Muscle layer of colon (tissue), 2 donors: ENCODE measurements around the gene INHBC.

ENCODE experiments used
- H3K27ac ChIP-seq: one replicate; pipeline ENCODE4 v1.7.0; 2013; ENCODE audit warnings: low read depth, mild to moderate bottlenecking, low read length, moderate library complexity
- H3K27me3 ChIP-seq, 2 donors: one replicate each; pipeline ENCODE4 v1.7.0; 2013; ENCODE audit warnings: low read length in 2 of 2, mild to moderate bottlenecking in 2 of 2; ENCODE audit not compliant: insufficient read depth in 2 of 2, control insufficient read depth in 1 of 2
- H3K36me3 ChIP-seq: one replicate; pipeline ENCODE4 v1.7.0; 2013; ENCODE audit warnings: mild to moderate bottlenecking, low read length; ENCODE audit not compliant: insufficient read depth
- H3K4me1 ChIP-seq: one replicate; pipeline ENCODE4 v1.7.0; 2013; ENCODE audit warnings: mild to moderate bottlenecking, low read length; ENCODE audit not compliant: insufficient read depth
- H3K4me3 ChIP-seq, 2 donors: one replicate each; pipeline ENCODE4 v1.7.0; 2013; ENCODE audit warnings: low read length in 2 of 2, low read depth in 1 of 2, mild to moderate bottlenecking in 1 of 2, moderate library complexity in 1 of 2
- H3K9ac ChIP-seq: one replicate; pipeline ENCODE4 v1.7.0; 2013; ENCODE audit warnings: low read length
- H3K9me3 ChIP-seq: one replicate; pipeline ENCODE4 v1.7.0; 2013; ENCODE audit warnings: mild to moderate bottlenecking, low read length
- donor health status: abdominal sarcoma.
- donor health status: Adenocarcinoma of cecum.

The INHBC gene

GRCh38 chr12:57462912-57463253 is 28.3 kb downstream of the INHBC start:
- Histone ChIP-seq H3K4me3 (peak overlapping the region; percentile 74 to 76), H3K9ac (peak overlapping the region; percentile 67), H3K27me3 (peaks cover 0 to 15% of the 10 kb centered on the region in 2 donors), H3K9me3 (no peaks in the 10 kb centered on the region), H3K27ac (peak overlapping the region; percentile 79), H3K36me3 (no peaks in the 10 kb centered on the region), H3K4me1 (peaks cover 22% of the 10 kb centered on the region)

GRCh38 chr12:57464569-57464968 is 30.0 kb downstream of the INHBC start:
- Histone ChIP-seq H3K36me3 (no peaks in the 10 kb centered on the region), H3K27me3 (peaks cover 0 to 15% of the 10 kb centered on the region in 2 donors), H3K9me3 (no peaks in the 10 kb centered on the region), H3K9ac (no peak overlapping the region), H3K27ac (no peak overlapping the region), H3K4me1 (peaks cover 18% of the 10 kb centered on the region), H3K4me3 (no peak overlapping the region)

- peaks cover 0 to 13% of the 10 kb centered on the region in 2 donors for H3K27me3 ChIP-seq
- H3K27ac ChIP-seq: no peak overlapping the region
- no peak overlapping the region for H3K4me3 ChIP-seq
- no peaks in the 10 kb centered on the region for H3K36me3 ChIP-seq
- no peak overlapping the region for H3K9ac ChIP-seq
- no peaks in the 10 kb centered on the region for H3K9me3 ChIP-seq
- H3K4me1 ChIP-seq: peaks cover 17% of the 10 kb centered on the region
Observed at GRCh38 chr12:57465030-57465746, 30.6 kb downstream of the INHBC start.

GRCh38 chr12:57465747-57466505 is 31.3 kb downstream of the INHBC start:
- Histone ChIP-seq H3K27me3 (peaks cover 0 to 6% of the 10 kb centered on the region in 2 donors), H3K9me3 (no peaks in the 10 kb centered on the region), H3K36me3 (no peaks in the 10 kb centered on the region), H3K27ac (no peak overlapping the region), H3K9ac (no peak overlapping the region), H3K4me1 (peaks cover 9% of the 10 kb centered on the region), H3K4me3 (no peak overlapping the region)

GRCh38 chr12:57467212-57467874 is 32.8 kb downstream of the INHBC start:
- no peak overlapping the region for H3K4me3 ChIP-seq
- no peak overlapping the region for H3K27ac ChIP-seq
- no peaks in the 10 kb centered on the region for H3K36me3 ChIP-seq
- H3K27me3 ChIP-seq: peaks cover 0 to 3% of the 10 kb centered on the region in 2 donors
- H3K4me1 ChIP-seq: peaks cover 5% of the 10 kb centered on the region
- no peaks in the 10 kb centered on the region for H3K9me3 ChIP-seq
- H3K9ac ChIP-seq: no peak overlapping the region

- Histone ChIP-seq H3K9me3 (no peaks in the 10 kb centered on the region), H3K9ac (no peak overlapping the region), H3K4me1 (no peaks in the 10 kb centered on the region), H3K27ac (no peak overlapping the region), H3K36me3 (no peaks in the 10 kb centered on the region), H3K27me3 (peaks cover 0 to 3% of the 10 kb centered on the region in 2 donors), H3K4me3 (no peak overlapping the region)
Observed at GRCh38 chr12:57467915-57468314, 33.3 kb downstream of the INHBC start.

GRCh38 chr12:57469296-57470164 is 34.9 kb downstream of the INHBC start:
- Histone ChIP-seq H3K4me3 (no peak overlapping the region), H3K27ac (no peak overlapping the region), H3K9me3 (no peaks in the 10 kb centered on the region), H3K27me3 (peaks cover 7 to 10% of the 10 kb centered on the region in 2 donors), H3K36me3 (no peaks in the 10 kb centered on the region), H3K4me1 (no peaks in the 10 kb centered on the region), H3K9ac (no peak overlapping the region)

- H3K9ac ChIP-seq: no peak overlapping the region
- H3K4me3 ChIP-seq: no peak overlapping the region
- H3K36me3 ChIP-seq: no peaks in the 10 kb centered on the region
- no peaks in the 10 kb centered on the region for H3K9me3 ChIP-seq
- H3K4me1 ChIP-seq: peaks cover 6% of the 10 kb centered on the region
- H3K27me3 ChIP-seq: peaks cover 14 to 17% of the 10 kb centered on the region in 2 donors
- no peak overlapping the region for H3K27ac ChIP-seq
Observed at GRCh38 chr12:57470286-57470969, 35.8 kb downstream of the INHBC start.

GRCh38 chr12:57470970-57471656 is 36.5 kb downstream of the INHBC start:
- Histone ChIP-seq H3K27me3 (peaks cover 14 to 24% of the 10 kb centered on the region in 2 donors), H3K4me1 (peaks cover 6% of the 10 kb centered on the region), H3K27ac (no peak overlapping the region), H3K9ac (no peak overlapping the region), H3K9me3 (no peaks in the 10 kb centered on the region), H3K36me3 (no peaks in the 10 kb centered on the region), H3K4me3 (no peak overlapping the region)

GRCh38 chr12:57471661-57472060 is 37.1 kb downstream of the INHBC start:
- H3K4me3 ChIP-seq: no peak overlapping the region
- H3K36me3 ChIP-seq: no peaks in the 10 kb centered on the region
- H3K9ac ChIP-seq: no peak overlapping the region
- H3K4me1 ChIP-seq: peaks cover 6% of the 10 kb centered on the region
- H3K27me3 ChIP-seq: peaks cover 14 to 29% of the 10 kb centered on the region in 2 donors
- no peaks in the 10 kb centered on the region for H3K9me3 ChIP-seq
- H3K27ac ChIP-seq: no peak overlapping the region
